EH (cell line): ENCODE data around the gene MIPEP.

Experiments
- DNase-seq: peaks from one replicate; pipeline ENCODE4 v3.0.0-alpha.2; 2015; ENCODE audit warnings: low read depth

Gene MIPEP

DNA sequence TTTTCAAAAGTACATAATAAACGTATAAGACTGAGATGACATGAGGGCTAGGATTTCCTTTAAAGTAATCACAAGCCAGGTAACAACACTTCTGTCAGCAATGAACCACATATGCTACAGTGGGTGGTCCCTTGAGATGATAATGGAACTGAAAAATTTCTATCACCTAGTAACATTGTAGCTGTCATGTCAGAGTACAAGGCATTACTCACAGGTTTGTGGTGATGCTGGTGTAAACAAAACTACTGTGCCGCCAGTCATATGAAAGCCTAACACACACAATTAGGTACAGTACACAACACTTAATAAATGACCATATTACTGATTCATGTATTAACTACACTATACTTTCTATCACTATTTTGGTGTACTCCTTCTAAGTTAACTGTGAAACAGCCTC is 36.8 kb downstream of the MIPEP start:
- DNase-seq, result no peak

DNA sequence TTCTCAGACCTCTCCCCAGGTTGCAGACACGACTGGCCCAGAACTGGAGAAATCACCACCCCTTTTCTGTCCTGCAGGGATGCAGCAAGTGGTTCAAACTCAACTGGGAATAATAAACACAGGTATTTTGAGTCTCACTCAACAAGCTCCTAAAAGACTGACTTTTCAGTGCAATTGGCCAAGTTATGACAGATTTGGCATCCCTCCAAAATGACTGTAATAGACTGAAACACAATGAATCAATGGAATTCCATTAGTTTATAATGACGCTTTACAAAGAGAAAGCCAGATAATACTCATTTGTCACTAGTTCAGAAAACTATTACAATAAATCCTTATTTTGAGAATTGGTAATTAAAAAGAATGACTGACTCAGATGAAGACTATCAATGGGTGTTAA is 38.1 kb downstream of the MIPEP start:
- DNase-seq, result peak; percentile 10

DNA sequence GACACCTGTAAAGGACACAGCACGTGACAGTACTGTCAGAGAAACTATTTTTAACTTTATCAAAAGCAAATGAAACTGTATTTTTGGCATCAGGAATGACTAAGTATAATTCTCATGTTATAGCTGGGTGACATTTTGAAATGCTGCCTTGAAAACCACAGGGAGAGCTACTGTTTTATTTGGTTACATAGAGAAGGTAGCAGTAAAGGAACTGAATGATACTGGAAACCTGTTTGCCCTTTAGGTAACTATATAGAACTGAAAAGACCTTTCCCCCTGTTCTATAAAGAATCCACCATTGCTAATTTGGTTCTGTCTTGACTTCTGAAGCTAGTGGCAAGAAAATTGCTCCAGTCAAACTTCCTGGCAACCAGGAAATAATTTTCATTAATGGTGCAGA is 39.1 kb downstream of the MIPEP start:
- no peak for DNase-seq

- no peak for DNase-seq
Observed at GRCh38 chr13:23849670-23850069, 39.5 kb downstream of the MIPEP start.

DNA sequence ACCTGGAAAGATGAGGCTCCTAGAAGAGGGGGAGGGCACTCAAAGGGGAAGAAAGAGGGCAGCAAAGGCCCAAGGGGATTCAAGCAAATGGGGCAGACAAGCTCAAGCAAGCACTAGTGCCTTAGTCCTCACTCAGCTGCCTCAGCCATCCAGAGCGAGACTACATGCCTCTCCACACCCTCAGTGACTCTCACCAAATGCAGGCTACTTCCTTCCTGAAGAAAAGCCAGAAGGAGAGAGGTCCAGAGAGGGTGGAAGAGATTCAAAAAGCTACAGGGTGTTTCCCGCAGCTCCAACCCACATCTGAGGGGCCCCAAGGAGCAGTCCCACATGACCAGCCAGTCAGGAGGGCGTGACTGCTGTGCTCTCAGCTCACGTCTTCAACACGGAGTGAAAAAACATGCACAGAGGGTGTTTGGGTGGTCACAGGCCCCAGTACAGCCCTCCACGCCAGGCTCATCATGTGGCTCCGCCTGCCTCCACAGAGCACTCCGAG is 40.5 kb downstream of the MIPEP start:
- no peak for DNase-seq

DNA sequence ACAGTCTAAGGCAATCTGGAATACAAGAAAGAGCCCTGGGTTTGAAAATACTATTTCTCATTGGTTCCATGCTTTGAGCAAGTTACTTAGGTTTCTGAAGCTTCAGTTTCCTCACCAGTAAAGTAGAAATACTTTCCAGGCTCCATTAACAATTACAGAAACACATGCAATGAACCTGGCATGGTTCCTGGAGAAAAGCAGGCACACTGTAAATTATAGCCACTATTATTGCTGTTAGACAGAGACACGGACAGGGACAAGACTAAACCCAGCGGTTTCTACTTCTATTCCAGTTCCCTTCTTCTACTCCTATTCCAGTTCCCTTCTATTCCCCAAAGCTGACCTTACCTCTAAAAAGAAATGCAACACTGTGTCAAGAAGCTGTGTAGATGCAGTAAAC is 41.2 kb downstream of the MIPEP start:
- DNase-seq, result peak; percentile 40

DNA sequence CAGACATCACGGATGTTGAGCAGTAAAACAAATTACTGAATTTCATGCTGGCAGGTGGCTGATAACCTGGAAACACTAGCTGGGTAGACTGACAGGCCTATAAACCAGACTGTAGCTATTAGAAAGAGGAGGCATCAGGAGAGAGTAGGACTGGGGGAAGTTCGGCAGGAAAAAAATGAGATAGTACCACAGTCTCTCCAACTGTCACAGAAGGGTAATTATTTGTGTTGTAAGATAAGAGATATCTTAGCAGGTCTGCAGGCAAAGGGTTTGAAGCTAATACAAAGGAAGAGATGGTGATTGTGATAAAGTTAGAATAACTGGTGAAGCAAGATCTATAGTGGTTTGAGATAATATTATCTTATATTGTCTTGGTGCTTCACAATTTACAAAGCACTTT is 41.7 kb downstream of the MIPEP start:
- no peak for DNase-seq

DNA sequence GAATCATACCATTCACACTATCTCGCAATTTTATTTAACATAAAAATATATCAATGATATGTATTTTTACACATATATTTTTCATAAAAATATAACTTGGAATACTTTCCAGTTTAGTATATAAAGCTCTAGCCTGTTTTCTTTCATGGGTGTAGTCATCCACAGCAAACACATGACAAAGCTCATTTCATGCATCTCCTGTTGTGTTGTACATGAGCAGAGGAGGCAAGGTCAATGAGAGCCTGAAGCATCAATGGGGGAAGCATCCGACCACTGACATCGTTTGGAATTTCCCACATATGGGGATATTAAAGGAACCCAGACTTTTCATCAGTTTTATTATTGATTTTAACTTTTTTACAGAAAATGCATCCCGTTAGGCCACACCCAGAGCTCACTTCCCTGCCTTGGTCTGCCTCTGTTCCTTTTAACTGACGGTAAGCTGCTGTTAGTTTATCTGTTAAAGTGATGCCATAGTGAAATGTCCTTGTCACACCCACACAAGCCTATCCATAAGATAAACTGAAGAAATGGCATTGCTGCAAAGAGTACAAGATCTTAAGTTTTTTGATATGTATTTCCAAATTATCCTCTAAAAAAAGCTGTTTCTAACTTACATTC is 44.0 kb downstream of the MIPEP start:
- DNase-seq, result no peak

GRCh38 chr13:23844132-23844531 is 45.1 kb downstream of the MIPEP start:
- no peak for DNase-seq

GRCh38 chr13:23843436-23843835 is 45.8 kb downstream of the MIPEP start:
- peak; percentile 46 for DNase-seq

GRCh38 chr13:23842406-23842805 is 46.8 kb downstream of the MIPEP start:
- DNase-seq, result no peak

GRCh38 chr13:23833733-23834611 is 55.2 kb downstream of the MIPEP start:
- DNase-seq, result no peak

DNA sequence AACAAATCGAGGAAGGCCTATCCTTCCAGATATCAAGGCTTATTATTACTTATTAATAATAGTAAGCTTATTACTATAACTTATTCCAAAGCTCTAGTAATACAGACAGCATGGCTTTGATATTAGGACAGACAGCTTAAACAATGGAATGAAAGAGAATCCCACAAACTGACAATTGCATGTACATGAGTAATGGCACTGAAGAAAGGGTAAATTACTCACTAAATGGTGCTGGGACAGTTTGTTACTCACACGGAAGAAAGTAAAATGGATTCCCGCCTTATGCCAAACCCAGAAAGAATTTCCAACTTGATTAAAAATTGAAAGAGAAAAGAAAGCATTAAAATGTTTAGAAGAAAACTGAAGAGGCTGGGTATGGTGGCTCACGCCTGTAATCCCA is 60.3 kb downstream of the MIPEP start:
- peak; percentile 75 for DNase-seq

- no peak for DNase-seq
Observed at GRCh38 chr13:23828086-23828485, 61.1 kb downstream of the MIPEP start.

GRCh38 chr13:23825179-23825578 is 64.0 kb downstream of the MIPEP start:
- peak; percentile 35 for DNase-seq

DNA sequence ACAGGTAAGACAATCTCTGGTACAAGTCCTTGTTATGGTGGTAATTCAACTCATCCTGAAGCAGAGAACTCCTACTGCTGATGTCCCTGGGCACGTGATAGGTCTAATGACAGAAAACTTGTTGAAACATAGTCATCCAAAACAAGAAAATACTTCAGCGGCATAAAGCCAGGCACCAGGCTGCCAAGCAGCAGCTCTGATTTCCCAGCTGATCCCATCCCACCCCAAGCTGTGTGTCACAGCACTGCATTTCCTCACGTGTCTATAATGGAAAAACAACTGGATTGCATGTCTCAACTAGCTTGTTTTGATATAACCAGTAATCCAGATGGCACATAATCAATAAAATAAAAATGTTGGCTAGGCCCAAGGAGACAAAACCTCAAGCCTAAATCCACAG is 64.8 kb downstream of the MIPEP start:
- no peak for DNase-seq

GRCh38 chr13:23822252-23822824 is 66.9 kb downstream of the MIPEP start:
- DNase-seq, result no peak

GRCh38 chr13:23820530-23820929 is 68.7 kb downstream of the MIPEP start:
- DNase-seq, result no peak

DNA sequence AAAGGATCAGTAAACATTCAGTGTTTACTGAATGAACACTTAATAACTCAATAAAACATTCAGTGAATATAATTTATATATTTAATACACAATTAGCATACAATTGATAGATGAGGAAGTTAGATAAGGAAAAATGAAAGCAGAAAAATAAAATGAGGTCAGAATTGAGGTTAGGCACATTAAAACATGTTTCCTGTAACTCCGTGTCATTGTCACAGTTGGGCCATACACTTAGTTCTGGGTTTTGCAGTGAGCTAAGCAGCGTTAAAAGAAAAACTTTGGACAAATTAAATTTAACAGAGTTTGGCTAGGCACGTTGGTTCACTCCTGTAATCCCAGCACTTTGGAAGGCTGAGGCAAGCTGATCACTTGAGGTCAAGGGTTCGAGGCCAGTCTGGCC is 71.4 kb downstream of the MIPEP start:
- DNase-seq, result no peak

DNA sequence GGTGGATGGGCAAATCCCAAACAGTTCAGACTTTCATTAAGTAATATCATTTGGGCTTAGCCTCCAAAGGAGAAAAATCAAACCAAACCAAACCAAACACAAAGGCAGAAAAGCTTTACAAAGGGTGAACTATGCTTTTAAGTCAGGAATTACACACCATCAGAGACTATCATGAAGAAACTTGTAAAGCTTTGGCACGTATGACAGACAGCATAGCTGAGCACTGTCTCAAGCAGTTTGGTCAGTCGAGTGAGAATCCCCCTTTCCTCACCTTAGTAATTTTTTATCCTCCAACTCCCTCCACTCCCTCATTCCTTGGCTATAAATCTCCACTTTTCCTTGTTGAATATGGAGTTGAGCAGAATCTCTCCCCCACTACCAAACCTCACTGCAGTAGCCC is 72.1 kb downstream of the MIPEP start:
- DNase-seq, result no peak

DNA sequence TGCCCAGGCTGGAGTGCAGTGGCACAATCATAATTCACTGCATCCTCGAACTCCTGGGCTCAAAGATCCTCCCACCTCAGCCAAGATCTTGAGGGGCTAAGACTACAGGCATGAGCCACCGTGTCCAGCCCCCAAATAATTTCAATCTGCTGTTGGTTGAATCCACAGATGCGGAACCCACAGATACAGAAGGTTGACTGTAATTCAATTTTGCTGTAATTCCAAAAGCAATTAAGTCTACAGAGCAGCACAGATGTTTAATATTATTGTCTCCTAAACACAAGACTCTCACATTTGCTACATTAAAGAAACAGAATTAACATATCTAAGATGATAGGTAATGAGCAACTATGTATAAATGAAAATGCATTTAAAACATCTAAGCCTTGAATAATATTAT is 75.6 kb downstream of the MIPEP start:
- DNase-seq, result no peak

- DNase-seq, result no peak
Observed at GRCh38 chr13:23811366-23812062, 77.7 kb downstream of the MIPEP start.
